ENCODE measurements around the gene MFAP3L.

GRCh38 chr4:169985881-169986280 lies 40.3 kb downstream of the MFAP3L start:
- TF ChIP-seq MXI1 (conservative IDR thresholded peaks at IDR 0.05; ENCODE audit: poor library complexity, severe bottlenecking): no peak
- no peak for TF ChIP-seq CTCF (IDR thresholded peaks at IDR 0.05; ENCODE audit: poor library complexity, severe bottlenecking)
- no peak for TF ChIP-seq EZH2 (IDR thresholded peaks at IDR 0.05; ENCODE audit: borderline replicate concordance, insufficient read depth, low read length, poor library complexity, severe bottlenecking)
- TF ChIP-seq EP300 (conservative IDR thresholded peaks at IDR 0.05; ENCODE audit: poor library complexity, severe bottlenecking): no peak
- TF ChIP-seq SMC3 (conservative IDR thresholded peaks at IDR 0.05; ENCODE audit: poor library complexity): no peak
- TF ChIP-seq TAF1 (IDR thresholded peaks at IDR 0.05; ENCODE audit: low read depth): no peak

All from neural cell (in vitro differentiated cells).